IPS-18c (cell line): Measurements from ENCODE around the gene TMEM259.

Source experiments
- H3K4me3 ChIP-seq: 2 replicates; pipeline ENCODE4 v1.7.0; 2013; ENCODE audit warnings: low read depth, mild to moderate bottlenecking, low read length, moderate library complexity; ENCODE audit not compliant: insufficient read depth
- H3K9me3 ChIP-seq: one replicate; pipeline ENCODE4 v1.6.1; 2013; ENCODE audit warnings: mild to moderate bottlenecking, low read length, moderate library complexity; ENCODE audit not compliant: control insufficient read depth, insufficient read depth

Gene TMEM259

GRCh38 chr19:1045247-1045603, 24.3 kb upstream of the TMEM259 start:
- no peak overlapping the region for H3K4me3 ChIP-seq
- no peaks in the 10 kb centered on the region for H3K9me3 ChIP-seq

- H3K4me3 ChIP-seq: no peak overlapping the region
- no peaks in the 10 kb centered on the region for H3K9me3 ChIP-seq
Observed at GRCh38 chr19:1042689-1043511, 22.0 kb upstream of the TMEM259 start.

GRCh38 chr19:1041835-1042685, 21.1 kb upstream of the TMEM259 start:
- no peak overlapping the region for H3K4me3 ChIP-seq
- no peaks in the 10 kb centered on the region for H3K9me3 ChIP-seq

- H3K9me3 ChIP-seq: no peaks in the 10 kb centered on the region
- peak overlapping the region; percentile 25; the same call in 1 of the 2 replicates for H3K4me3 ChIP-seq
Observed at GRCh38 chr19:1041272-1041834, 20.4 kb upstream of the TMEM259 start.

GRCh38 chr19:1040476-1041271, 19.8 kb upstream of the TMEM259 start:
- Histone ChIP-seq H3K4me3 (peak overlapping the region; percentile 62), H3K9me3 (no peaks in the 10 kb centered on the region)

- H3K4me3 ChIP-seq: peak within 1 kb of the TSS; percentile 62
- H3K9me3 ChIP-seq: no peaks in the 10 kb centered on the region
Observed at GRCh38 chr19:1039646-1040475, 18.9 kb upstream of the TMEM259 start, which contains the start of gene ABCA7. Gene ABCA7, plus strand, starts transcription at chr19:1040107. Its CDS starts 1,255 bp downstream, at chr19:1041362.

GRCh38 chr19:1038978-1039645, 18.2 kb upstream of the TMEM259 start:
- Histone ChIP-seq H3K9me3 (no peaks in the 10 kb centered on the region), H3K4me3 (peak overlapping the region; percentile 40; the same call in 1 of the 2 replicates)

- no peaks in the 10 kb centered on the region for H3K9me3 ChIP-seq
- H3K4me3 ChIP-seq: no peak overlapping the region; the same call in 1 of the 2 replicates
Observed at GRCh38 chr19:1037621-1038064, 16.7 kb upstream of the TMEM259 start.

- Histone ChIP-seq H3K9me3 (no peaks in the 10 kb centered on the region), H3K4me3 (no peak overlapping the region)
Observed at GRCh38 chr19:1035998-1036621, 15.2 kb upstream of the TMEM259 start.

GRCh38 chr19:1032264-1032867, 11.4 kb upstream of the TMEM259 start:
- no peak overlapping the region for H3K4me3 ChIP-seq
- H3K9me3 ChIP-seq: no peaks in the 10 kb centered on the region

GRCh38 chr19:1028062-1028926, 7.4 kb upstream of the TMEM259 start:
- H3K9me3 ChIP-seq: no peaks in the 10 kb centered on the region
- peak overlapping the region; percentile 94 for H3K4me3 ChIP-seq

- Histone ChIP-seq H3K4me3 (peak overlapping the region; percentile 94), H3K9me3 (no peaks in the 10 kb centered on the region)
Observed at GRCh38 chr19:1027650-1028061, 6.7 kb upstream of the TMEM259 start.

- H3K9me3 ChIP-seq: no peaks in the 10 kb centered on the region
- peak overlapping the region; percentile 94 for H3K4me3 ChIP-seq
Observed at GRCh38 chr19:1026783-1027649, 6.1 kb upstream of the TMEM259 start.
